ENCODE data around the gene AMACR. TPM values are rescaled to one million over a fixed set of nuclear protein-coding genes. Genes with fewer than 3 reads are reported as not detected.
"Not testable (repeated sequence)": the region's sequence is repeated elsewhere in the genome, so short reads cannot be mapped to it uniquely, and the experiment has no call there.

The AMACR gene
- total and polyA plus RNA-seq, 2 donors from 2014 or later, result 155 to 291 TPM

DNA sequence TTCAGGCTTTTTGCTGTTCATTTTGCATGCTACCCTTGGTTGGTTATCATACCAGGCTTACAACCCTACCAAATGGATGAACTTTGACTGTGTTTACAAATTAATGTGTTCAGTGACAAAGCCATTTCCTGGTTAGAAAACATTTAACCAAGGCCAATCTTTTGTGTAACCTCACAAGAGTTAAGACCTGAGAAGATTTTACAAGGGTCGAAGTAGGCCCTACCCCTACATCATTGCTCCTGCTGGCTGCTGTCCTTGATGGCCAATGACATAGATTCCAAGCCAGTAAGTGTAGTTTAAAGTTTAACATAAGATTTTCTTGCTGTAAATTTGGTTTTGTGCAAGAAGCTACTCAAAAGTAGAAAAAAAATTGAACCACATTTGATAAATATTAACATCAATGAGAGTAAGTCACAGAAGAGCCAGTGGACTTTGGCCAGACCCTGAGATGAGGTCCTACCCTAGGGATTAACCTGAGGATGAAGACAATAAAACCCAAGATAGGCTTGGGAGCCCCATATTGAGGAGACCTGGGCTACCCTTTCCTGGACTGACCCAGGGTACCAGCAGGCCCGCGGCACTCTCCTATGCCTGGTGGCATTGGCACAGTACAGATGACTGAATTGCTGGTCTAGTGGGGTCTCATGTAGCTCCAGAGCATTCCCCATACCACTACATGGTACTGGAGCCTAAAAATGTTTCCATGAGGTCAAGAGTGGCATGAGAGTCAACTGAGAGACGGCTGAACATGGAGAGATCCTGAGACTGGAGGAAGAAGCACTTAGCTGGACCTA is 26.9 kb upstream of the AMACR start:
- peak overlapping the region; percentile 78 to 79 for H3K27ac ChIP-seq (ENCODE audit: low read depth in 2 of 2, low read length in 2 of 2)
- TF ChIP-seq, protein P1, sequence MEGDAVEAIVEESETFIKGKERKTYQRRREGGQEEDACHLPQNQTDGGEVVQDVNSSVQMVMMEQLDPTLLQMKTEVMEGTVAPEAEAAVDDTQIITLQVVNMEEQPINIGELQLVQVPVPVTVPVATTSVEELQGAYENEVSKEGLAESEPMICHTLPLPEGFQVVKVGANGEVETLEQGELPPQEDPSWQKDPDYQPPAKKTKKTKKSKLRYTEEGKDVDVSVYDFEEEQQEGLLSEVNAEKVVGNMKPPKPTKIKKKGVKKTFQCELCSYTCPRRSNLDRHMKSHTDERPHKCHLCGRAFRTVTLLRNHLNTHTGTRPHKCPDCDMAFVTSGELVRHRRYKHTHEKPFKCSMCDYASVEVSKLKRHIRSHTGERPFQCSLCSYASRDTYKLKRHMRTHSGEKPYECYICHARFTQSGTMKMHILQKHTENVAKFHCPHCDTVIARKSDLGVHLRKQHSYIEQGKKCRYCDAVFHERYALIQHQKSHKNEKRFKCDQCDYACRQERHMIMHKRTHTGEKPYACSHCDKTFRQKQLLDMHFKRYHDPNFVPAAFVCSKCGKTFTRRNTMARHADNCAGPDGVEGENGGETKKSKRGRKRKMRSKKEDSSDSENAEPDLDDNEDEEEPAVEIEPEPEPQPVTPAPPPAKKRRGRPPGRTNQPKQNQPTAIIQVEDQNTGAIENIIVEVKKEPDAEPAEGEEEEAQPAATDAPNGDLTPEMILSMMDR (IDR thresholded peaks at IDR 0.05; ENCODE audit: borderline replicate concordance, extremely low read depth, insufficient read depth), result no peak
- peak overlapping the region in 1 of 3 donors; percentile 57 for H3K9ac ChIP-seq (ENCODE audit: low read length in 3 of 3)
- peaks cover 0 to 6% (median 2%) of the 10 kb centered on the region in 3 donors for H3K36me3 ChIP-seq (ENCODE audit: control insufficient read depth in 2 of 3, insufficient read depth in 3 of 3, low read length in 3 of 3)
- peaks cover 0 to 9% (median 0%) of the 10 kb centered on the region in 3 donors for H3K4me1 ChIP-seq (ENCODE audit: control insufficient read depth in 2 of 3, insufficient read depth in 2 of 3, low read depth in 1 of 3, low read length in 3 of 3)
- no peaks in the 10 kb centered on the region for H3K9me3 ChIP-seq (ENCODE audit: control insufficient read depth in 2 of 3, insufficient read depth in 1 of 3, low read length in 3 of 3)
- intact Hi-C loops (cut with DNase I), result no loop called here
- peak overlapping the region; percentile 8 to 81 (median 71) for H3K4me3 ChIP-seq (ENCODE audit: low read length in 3 of 3)
- DNase-seq, result peak in 1 of 5 donors; percentile 24
- FAIRE-seq, result peak; percentile 32
- no peaks in the 10 kb centered on the region for H3K27me3 ChIP-seq (ENCODE audit: control insufficient read depth, insufficient read depth, low read length)

DNA sequence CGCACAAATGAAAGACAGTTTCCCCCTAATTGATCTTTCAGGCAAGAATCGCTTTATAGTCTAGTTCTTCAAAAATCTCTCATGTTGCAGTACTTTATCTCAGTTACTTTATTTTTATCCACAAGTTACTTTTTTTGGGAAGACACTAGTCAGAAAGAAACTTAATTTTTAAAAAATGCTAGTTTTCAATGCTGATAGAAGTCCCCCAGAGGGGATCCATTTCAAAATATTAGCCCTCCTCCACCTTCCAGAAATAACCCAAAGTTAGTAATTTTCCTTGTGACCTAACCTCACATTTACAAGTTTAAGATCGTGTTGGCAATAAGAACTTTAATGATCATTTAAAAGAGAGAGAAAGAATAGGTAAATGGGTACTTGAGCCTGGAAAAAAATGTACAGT is 24.1 kb upstream of the AMACR start:
- H3K27ac ChIP-seq (ENCODE audit: low read depth in 2 of 2, low read length in 2 of 2), result no peak overlapping the region
- intact Hi-C loops (cut with DNase I), result no loop called here
- TF ChIP-seq, protein P1 (IDR thresholded peaks at IDR 0.05; ENCODE audit: borderline replicate concordance, extremely low read depth, insufficient read depth), result no peak
- H3K4me3 ChIP-seq (ENCODE audit: low read length in 3 of 3), result no peak overlapping the region
- no peak for DNase-seq
- no peaks in the 10 kb centered on the region for H3K27me3 ChIP-seq (ENCODE audit: control insufficient read depth, insufficient read depth, low read length)
- H3K4me1 ChIP-seq (ENCODE audit: control insufficient read depth in 2 of 3, insufficient read depth in 2 of 3, low read depth in 1 of 3, low read length in 3 of 3), result peaks cover 0 to 9% (median 0%) of the 10 kb centered on the region in 3 donors
- no peak overlapping the region for H3K9ac ChIP-seq (ENCODE audit: low read length in 3 of 3)
- peaks cover 0 to 6% (median 2%) of the 10 kb centered on the region in 3 donors for H3K36me3 ChIP-seq (ENCODE audit: control insufficient read depth in 2 of 3, insufficient read depth in 3 of 3, low read length in 3 of 3)
- H3K9me3 ChIP-seq (ENCODE audit: control insufficient read depth in 2 of 3, insufficient read depth in 1 of 3, low read length in 3 of 3), result no peaks in the 10 kb centered on the region
- FAIRE-seq, result no peak

DNA sequence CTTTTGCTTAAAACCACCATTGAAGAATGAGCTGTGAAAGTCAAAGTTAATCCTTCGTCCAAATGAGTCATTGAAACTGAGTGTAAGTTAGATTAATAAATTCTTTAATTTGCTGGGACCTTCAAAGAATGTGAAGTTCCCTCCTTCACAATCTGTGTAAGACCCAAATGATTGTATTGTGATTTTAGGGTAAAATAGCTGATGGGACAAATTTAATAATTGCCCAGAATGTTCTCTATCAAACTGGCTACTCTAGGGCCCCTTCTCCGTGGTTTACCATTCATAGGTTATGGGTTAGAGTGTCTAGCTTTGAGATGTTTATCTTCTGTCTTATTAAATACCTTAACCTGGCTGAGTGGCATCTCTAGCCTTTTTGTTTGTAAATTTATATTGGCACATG is 23.3 kb upstream of the AMACR start:
- no peaks in the 10 kb centered on the region for H3K27me3 ChIP-seq (ENCODE audit: control insufficient read depth, insufficient read depth, low read length)
- intact Hi-C loops (cut with DNase I), result no loop called here
- FAIRE-seq, result no peak
- H3K4me3 ChIP-seq (ENCODE audit: low read length in 3 of 3), result no peak overlapping the region
- no peak overlapping the region for H3K27ac ChIP-seq (ENCODE audit: low read depth in 2 of 2, low read length in 2 of 2)
- TF ChIP-seq, protein P1 (IDR thresholded peaks at IDR 0.05; ENCODE audit: borderline replicate concordance, extremely low read depth, insufficient read depth), result no peak
- H3K4me1 ChIP-seq (ENCODE audit: control insufficient read depth in 2 of 3, insufficient read depth in 2 of 3, low read depth in 1 of 3, low read length in 3 of 3), result peaks cover 0 to 9% (median under 1%) of the 10 kb centered on the region in 3 donors
- no peaks in the 10 kb centered on the region for H3K9me3 ChIP-seq (ENCODE audit: control insufficient read depth in 2 of 3, insufficient read depth in 1 of 3, low read length in 3 of 3)
- peaks cover 0 to 6% (median 2%) of the 10 kb centered on the region in 3 donors for H3K36me3 ChIP-seq (ENCODE audit: control insufficient read depth in 2 of 3, insufficient read depth in 3 of 3, low read length in 3 of 3)
- no peak for DNase-seq
- H3K9ac ChIP-seq (ENCODE audit: low read length in 3 of 3), result no peak overlapping the region

DNA sequence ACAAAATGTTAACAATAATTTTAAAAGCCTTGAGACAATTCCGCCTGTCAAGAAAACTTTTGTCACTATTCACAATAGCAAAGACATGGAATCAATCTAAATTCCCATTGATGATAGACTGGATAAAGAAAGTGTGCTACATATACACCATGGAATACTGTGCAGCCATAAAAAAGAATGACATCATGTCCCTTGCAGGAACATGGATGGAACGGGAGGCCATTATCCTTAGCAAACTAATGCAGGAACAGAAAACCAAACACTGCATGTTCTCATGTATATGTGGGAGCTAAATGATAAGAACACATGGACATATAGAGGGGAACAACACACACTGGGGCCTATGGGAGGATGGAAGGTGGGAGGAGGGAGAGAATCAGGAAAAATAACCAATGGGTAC is 22.7 kb upstream of the AMACR start:
- FAIRE-seq; H3K4me1 ChIP-seq (ENCODE audit: control insufficient read depth in 2 of 3, insufficient read depth in 2 of 3, low read depth in 1 of 3, low read length in 3 of 3); intact Hi-C loops (cut with DNase I): not testable (repeated sequence)

More for the DNA sequence above, 22.7 kb upstream of the AMACR start:
- not testable (repeated sequence) for H3K9ac ChIP-seq (ENCODE audit: low read length in 3 of 3); DNase-seq; H3K4me3 ChIP-seq (ENCODE audit: low read length in 3 of 3); H3K9me3 ChIP-seq (ENCODE audit: control insufficient read depth in 2 of 3, insufficient read depth in 1 of 3, low read length in 3 of 3); H3K36me3 ChIP-seq (ENCODE audit: control insufficient read depth in 2 of 3, insufficient read depth in 3 of 3, low read length in 3 of 3); H3K27me3 ChIP-seq (ENCODE audit: control insufficient read depth, insufficient read depth, low read length)
- H3K27ac ChIP-seq (ENCODE audit: low read depth in 2 of 2, low read length in 2 of 2), result peak overlapping the region; percentile 32 to 37
